Measurements from ENCODE around the gene CDV3.

CDV3 gene

DNA sequence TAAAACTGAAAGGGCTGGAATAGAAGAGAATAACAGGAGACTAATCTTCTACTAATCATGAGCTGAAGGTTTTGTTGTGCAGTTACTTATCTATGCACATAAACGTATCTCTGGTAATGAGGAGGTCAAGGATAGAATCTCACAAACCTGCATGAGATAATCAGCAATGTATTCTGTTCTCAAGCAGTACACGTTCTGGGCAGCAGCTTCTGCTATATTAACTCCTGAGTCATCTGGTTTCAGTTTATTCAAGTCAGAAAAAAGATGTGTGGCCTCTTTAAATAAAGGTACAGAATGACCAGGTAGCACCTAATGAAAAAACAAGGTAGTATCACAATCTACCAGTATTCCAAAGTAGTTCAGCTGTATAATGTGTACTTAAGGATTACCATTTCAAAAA lies 34.9 kb downstream of the CDV3 start:
- no peak for DNase-seq

- DNase-seq: no peak
These were observed 36.5 kb downstream of the CDV3 start for GRCh38 chr3:133610031-133610430.

DNA sequence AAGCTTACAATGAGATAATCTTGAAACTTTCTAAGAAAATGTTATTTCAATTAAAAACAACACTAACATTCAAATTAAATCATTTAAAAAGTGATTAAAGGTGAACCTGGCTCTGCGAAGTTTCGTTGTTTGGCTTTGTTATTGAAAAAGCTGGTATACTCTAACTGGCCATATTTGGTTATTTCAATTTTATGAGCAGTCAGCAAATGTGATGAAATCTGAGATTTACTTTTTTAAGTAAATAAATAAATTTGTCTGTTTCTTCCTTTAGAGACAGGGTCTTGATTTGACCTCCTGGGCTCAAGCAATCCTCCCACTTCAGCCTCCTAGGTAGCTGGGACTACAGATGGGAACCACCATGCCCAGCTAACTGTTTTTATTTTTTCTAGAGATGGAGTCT lies 38.0 kb downstream of the CDV3 start:
- DNase-seq: no peak

DNA sequence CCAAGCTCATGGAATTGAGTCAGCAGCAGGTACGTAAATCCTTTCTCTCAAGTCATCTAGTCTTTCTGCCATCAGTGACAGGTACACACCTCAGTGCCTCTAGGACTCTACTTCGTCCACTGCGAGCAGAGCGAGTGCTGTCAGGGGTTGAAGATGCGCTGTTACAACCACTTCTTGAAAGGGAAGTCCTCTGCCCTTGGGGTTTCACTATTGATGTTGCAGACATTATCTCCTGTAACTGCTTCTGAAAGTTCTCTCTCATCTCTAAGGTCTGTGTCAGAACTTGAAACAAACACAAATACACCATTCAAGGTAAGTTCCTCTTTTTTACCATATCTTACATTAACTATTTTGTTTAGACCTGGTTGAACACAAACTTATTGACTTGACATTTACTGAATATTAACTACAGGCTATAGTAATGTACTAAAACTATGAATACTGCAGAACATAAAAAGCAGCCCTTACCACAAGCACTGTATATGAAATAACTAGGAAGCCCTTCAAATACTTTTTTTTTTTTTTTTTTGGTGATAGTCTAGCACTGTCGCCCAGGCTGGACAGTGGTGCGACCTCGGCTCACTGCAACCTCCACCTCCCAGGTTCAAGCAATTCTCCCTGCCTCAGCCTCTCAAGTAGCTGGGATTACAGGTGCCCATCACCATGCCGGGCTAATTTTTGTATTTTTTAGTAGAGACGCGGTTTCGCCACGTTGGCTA lies 46.7 kb downstream of the CDV3 start:
- no peak for DNase-seq

DNA sequence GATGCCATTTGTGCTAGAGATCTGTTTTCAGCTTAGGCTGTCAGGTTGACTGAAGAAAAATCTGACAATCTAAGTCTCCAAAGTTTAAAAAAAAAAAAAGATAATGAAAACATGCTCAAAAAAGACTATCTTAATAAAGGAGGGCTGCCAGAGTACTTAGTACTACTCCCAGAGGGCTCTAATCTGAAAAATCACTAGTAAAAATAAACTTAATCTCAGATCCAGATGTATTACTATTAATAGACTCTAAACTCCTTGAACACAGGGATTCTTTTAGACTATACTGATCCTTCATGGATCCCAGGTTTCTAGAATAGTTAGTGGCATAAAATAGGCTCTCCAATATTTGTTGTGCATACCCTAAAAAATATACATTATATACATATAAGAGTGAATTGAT lies 54.3 kb downstream of the CDV3 start:
- DNase-seq: no peak

- no peak for DNase-seq
These were observed 55.7 kb downstream of the CDV3 start for GRCh38 chr3:133629146-133629545.

- DNase-seq: no peak
These were observed 60.0 kb downstream of the CDV3 start for GRCh38 chr3:133633439-133633838.

All from AML-193 (cell line).